Measurements from ENCODE around the gene ANTXR2.
A peak's percentile ranks its signal among the peaks of the same experiment; 100 is the strongest.
"Not testable (repeated sequence)": the region's sequence is repeated elsewhere in the genome, so short reads cannot be mapped to it uniquely, and the experiment has no call there.

Gene ANTXR2
- long read RNA-seq, donor 1, full-length matches to known transcripts: 8 of 8 reads
- long read RNA-seq, donor 1, partial matches to known transcripts: 0 of 8 reads
- long read RNA-seq, donor 1, other reads (novel, unspliced or antisense): 0 of 8 reads
- long read RNA-seq, donor 2, full-length matches to known transcripts: 7 of 7 reads
- long read RNA-seq, donor 2, partial matches to known transcripts: 0 of 7 reads
- long read RNA-seq, donor 2, other reads (novel, unspliced or antisense): 0 of 7 reads
- long read RNA-seq, donor 3: 0 reads
- long read RNA-seq, donor 4, full-length matches to known transcripts: 6 of 6 reads
- long read RNA-seq, donor 4, partial matches to known transcripts: 0 of 6 reads
- long read RNA-seq, donor 4, other reads (novel, unspliced or antisense): 0 of 6 reads
- long read RNA-seq, donor 5, full-length matches to known transcripts: 6 of 6 reads
- long read RNA-seq, donor 5, partial matches to known transcripts: 0 of 6 reads
- long read RNA-seq, donor 5, other reads (novel, unspliced or antisense): 0 of 6 reads
- long read RNA-seq, donor 6, full-length matches to known transcripts: 4 of 4 reads
- long read RNA-seq, donor 6, partial matches to known transcripts: 0 of 4 reads
- long read RNA-seq, donor 6, other reads (novel, unspliced or antisense): 0 of 4 reads
- long read RNA-seq, donor 7, full-length matches to known transcripts: 4 of 4 reads
- long read RNA-seq, donor 7, partial matches to known transcripts: 0 of 4 reads
- long read RNA-seq, donor 7, other reads (novel, unspliced or antisense): 0 of 4 reads
- long read RNA-seq, donor 8, full-length matches to known transcripts: 6 of 6 reads
- long read RNA-seq, donor 8, partial matches to known transcripts: 0 of 6 reads
- long read RNA-seq, donor 8, other reads (novel, unspliced or antisense): 0 of 6 reads

- DNase-seq: peak; percentile 96
Measured at GRCh38 chr4:80072744-80073472, at the start of gene ANTXR2. Gene ANTXR2 (minus strand): TSS chr4:80073229. CDS start chr4:80072560, 669 bp downstream.

DNA sequence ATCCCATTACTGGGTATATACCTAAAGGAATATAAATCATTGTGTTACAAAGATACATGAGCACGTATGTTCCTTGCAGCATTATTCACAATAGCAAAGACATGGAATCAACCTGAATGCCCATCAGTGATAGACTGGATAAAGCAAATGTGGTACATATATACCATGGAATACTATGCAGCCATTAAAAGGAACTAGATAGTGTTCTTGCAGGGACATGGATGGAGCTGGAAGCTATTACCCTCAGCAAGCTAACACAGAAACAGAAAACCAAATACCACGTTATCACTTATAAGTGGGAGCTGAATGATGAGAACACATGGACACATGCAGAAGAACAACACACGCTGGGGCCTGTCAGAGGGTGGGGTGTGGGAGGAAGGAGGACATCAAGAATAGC lies 48.8 kb upstream of the ANTXR2 start:
- not testable (repeated sequence) for DNase-seq

DNA sequence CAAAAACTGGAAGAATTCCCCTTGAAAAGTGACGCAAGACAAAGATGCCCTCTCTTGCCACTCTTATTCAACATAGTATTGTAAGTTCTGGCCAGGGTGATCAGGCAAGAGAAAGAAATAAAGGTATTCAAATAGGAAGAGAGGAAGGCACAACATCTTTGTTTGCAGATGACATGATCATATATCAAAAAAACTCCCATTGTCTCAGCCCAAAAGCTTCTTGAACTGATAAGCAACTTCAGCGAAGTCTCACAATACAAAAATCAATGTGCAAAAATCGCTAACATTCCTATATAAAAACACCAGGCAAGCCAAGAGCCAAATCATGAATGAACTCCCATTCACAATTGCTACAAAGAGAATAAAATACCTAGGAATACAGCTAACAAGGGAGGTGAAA lies 46.6 kb upstream of the ANTXR2 start:
- DNase-seq: not testable (repeated sequence)

DNA sequence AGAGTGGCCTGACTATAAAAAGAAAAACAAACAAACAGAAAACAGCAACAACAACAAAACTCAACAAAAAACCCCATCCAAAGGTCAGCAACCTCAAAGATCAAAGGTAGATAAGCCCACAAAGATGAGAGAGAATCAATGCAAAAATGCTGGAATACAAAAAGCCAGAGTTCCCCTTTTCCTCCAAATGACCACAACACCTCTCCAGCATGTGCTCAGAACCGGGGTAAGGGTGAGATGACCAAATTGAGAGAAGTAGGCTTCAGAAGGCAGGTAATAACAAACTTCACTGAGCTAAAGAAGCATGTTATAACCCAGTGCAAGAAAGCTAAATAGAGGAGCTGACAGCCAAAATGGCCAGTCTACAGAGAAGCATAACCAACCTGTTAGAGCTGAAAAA lies 43.5 kb upstream of the ANTXR2 start:
- DNase-seq: no peak

- DNase-seq: no peak
Measured at GRCh38 chr4:80115368-80116181, 42.5 kb upstream of the ANTXR2 start.

GRCh38 chr4:80114732-80115265 lies 41.8 kb upstream of the ANTXR2 start:
- no peak for DNase-seq

DNA sequence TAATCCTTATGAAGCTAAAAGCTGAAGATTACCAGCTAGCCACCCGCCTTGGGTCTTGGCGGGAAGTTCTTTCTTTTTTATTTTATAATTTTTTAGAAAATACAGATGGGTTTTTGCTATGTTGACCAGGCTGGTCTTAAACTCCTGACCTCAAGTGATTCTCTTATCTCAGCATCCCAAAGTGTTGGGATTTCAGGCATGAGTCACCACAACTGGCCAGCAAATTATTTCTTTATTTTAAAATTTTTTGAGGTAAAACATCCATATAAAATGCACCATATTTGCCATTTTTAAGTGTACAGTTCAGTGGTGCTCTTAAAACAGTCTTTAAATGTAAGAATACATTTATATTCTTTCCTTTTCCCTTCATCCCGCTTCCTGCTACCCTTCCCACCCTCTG lies 40.6 kb upstream of the ANTXR2 start:
- no peak for DNase-seq

GRCh38 chr4:80112236-80112635 lies 39.2 kb upstream of the ANTXR2 start:
- no peak for DNase-seq

GRCh38 chr4:80111276-80111675 lies 38.2 kb upstream of the ANTXR2 start:
- DNase-seq: no peak

DNA sequence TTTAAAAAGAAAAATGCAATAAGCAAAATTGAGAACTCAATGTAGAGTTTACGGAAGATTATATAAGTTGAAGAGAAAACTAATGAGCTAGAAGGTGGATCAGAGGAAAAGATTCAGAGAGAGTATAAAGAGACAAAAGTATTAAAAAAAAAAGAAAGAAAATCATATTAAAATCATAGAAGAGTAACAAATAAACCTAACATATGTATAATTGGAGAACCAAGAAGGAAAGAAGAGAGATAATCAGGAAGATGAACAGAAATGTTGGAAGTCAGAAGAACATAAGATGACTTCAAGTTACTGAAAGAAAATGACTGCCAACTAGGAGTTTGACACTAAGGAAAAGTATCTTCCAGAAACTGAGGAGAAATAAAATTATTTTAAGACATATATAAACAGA lies 34.3 kb upstream of the ANTXR2 start:
- no peak for DNase-seq

GRCh38 chr4:80104927-80105326 lies 31.9 kb upstream of the ANTXR2 start:
- DNase-seq: no peak

DNA sequence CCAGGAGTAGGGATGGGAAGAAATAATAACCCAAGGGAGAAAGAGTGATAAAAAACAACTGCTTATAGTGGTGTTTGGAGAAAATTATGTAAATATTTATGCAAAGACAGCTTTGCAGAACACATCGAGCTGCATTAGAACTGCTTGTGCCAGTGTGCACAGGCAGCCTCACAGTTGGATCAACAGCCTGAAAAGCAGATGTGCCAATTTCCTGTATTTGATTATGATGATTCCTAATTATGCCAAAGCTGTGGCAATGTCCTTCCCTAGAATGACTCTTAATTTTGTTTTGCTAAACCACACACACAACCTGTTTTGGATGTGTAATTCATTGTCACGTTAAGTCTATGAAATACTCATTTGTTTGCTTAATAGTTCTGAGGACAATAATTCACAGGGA lies 30.6 kb upstream of the ANTXR2 start:
- DNase-seq: no peak

DNA sequence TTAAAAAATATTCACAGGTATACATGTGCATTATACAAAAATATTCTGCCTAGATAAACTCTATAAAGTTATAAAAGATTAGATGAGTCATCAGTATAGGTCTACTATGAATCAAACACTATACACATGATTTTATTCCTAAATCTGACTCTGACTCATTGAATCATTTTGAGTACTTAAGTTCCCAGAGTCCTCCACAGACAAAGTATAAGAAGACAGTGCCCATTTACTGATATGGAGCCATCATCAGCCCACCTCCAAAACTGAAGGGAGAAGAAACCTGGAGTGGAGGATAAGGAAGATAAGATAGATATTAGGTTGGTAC lies 28.7 kb upstream of the ANTXR2 start:
- no peak for DNase-seq

GRCh38 chr4:80101071-80101791 lies 28.2 kb upstream of the ANTXR2 start:
- no peak for DNase-seq

DNA sequence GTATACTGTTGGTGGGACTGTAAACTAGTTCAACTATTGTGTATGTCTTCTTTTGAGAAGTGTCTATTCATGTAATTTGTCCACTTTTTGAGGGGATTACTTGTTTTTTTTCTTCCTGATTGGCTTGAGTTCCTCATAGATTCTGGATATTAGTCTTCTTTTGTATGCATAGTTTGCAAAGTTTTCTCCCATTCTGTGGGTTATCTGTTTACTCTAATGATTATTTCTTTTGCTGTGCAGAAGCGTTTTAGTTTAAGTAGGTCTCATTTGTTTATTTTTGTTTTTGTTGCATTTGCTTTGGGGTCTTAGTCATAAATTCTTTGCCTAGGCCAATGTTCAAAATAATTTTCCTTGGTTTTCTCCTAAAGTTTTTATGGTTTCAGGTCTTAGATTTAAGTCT lies 26.6 kb upstream of the ANTXR2 start:
- DNase-seq: no peak

DNA sequence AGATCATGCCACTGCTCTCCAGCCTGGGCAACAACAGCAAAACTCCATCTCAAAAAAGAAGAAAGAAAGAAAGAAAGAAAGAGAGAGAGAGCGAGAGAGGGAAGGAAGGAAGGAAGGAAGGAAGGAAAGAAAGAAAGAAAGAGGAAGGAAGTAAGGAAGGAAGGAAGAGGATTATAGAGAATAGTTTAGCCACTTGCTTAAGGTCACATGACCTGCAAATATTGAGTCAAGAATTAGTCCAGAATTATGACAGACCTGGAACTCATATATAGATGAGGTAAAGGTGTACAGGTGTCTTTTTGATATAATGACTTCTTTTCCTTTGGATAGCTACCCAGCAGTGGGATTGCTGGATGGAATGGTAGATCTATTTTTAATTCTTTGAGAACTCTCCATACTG lies 25.6 kb upstream of the ANTXR2 start:
- no peak for DNase-seq

- DNase-seq: no peak
Measured at GRCh38 chr4:80097400-80098177, 24.6 kb upstream of the ANTXR2 start.

DNA sequence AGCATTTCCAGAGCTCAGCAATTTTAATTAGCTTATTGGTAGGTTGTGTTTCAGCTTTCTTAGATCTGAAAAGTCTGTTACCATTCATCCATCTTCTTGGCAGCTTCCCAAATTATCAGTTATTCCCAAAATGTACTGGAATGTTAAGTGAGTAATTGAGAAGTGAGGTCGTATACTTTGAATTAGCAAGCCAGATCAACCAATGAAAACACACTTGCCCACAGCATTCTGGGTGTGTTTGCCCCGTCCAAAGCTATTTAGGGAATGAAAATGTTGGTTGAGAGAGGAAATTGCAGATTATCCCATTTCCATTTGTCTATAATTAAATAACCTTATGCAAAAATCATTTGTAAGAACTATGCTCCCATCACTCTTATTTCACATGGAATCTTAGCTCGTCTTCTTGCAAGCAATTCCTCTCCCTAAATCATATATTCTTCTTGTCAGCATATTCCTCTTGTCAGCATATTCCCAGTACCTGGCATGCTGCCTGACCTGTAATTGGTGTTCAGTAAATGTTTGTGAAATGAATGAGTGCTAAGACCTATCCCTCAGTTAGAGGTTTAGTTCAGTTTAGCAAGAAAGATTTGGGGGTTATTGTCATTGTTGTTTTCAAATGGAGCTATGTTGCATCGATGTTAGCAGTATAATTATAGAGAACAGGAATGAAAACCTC lies 23.3 kb upstream of the ANTXR2 start:
- DNase-seq: no peak

DNA sequence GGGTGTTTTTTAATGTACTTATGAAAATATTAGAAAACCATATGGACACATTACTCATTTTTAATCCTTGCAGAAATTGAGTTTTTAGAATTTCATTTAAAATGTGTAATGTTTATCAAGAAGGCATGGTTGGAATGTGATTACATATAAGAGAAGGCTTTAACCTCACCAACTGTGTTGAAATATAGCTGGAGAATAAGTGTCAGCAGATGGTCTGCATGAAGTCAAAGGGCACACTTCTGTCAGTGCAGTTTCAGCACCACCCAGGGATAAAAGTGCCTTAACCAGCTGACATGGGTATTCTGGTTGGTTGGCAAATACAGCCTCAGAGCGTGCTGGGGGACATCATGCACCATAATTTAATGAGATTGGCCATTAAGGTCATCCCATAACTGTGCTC lies 21.2 kb upstream of the ANTXR2 start:
- no peak for DNase-seq

GRCh38 chr4:80093563-80093962 lies 20.5 kb upstream of the ANTXR2 start:
- DNase-seq: no peak
